GM12878 (cell line): Measurements from ENCODE around the gene PAX5.

Source experiments
- CEBPZ ChIP-seq: fragments of 150-350 bp; IDR thresholded peaks from 2 replicates; pipeline ENCODE4 v1.6.1; 2016; ENCODE audit warnings: low read depth, low read length
- CTCF ChIP-seq, 3 experiments: IDR thresholded peaks in 2 of 3; conservative IDR thresholded peaks in 1 of 3; 2 replicates each; pipeline ENCODE4 v1.5.1; 2011; ENCODE audit warnings: low read depth in 3 of 3, low read length in 3 of 3, mild to moderate bottlenecking in 3 of 3, control low read depth in 2 of 3, moderate library complexity in 2 of 3, inconsistent platforms in 1 of 3, mixed read lengths in 1 of 3; ENCODE audit not compliant: control insufficient read depth in 2 of 3, insufficient read depth in 1 of 3; ENCODE audit errors: extremely low read depth in 1 of 3
- EZH2 ChIP-seq: IDR thresholded peaks from 2 replicates; pipeline ENCODE4 v1.6.1; 2012; ENCODE audit warnings: low read depth, mild to moderate bottlenecking, control low read depth, inconsistent platforms, low read length, borderline replicate concordance; ENCODE audit not compliant: control insufficient read depth
- SUZ12 ChIP-seq: fragments of 200-600 bp; sonication (generic); IDR thresholded peaks from one replicate; pipeline ENCODE4 v1.6.1; 2018; ENCODE audit warnings: antibody characterized with exemption, mild to moderate bottlenecking; ENCODE audit not compliant: unreplicated experiment
- USF2 ChIP-seq: IDR thresholded peaks from 2 replicates; pipeline ENCODE4 v1.6.1; 2011; ENCODE audit warnings: low read depth, low read length, improper control_type of control experiment, borderline replicate concordance

GRCh38 chr9:36874921-36875320, 159.1 kb downstream of the PAX5 start:
- TF ChIP-seq USF2 (no peak), SUZ12 (no peak), CEBPZ (no peak), CTCF (IDR thresholded peaks at IDR 0.05 in 2 of 3, conservative IDR thresholded peaks at IDR 0.05 in 1 of 3; ENCODE audit: control insufficient read depth in 2 of 3, extremely low read depth in 1 of 3, insufficient read depth in 1 of 3, low read depth in 3 of 3, low read length in 3 of 3) (no peak), EZH2 (no peak)
